Mesodermal cell (in vitro differentiated cells): ENCODE measurements around the gene CRYGD.
"Not testable (repeated sequence)": the region's sequence is repeated elsewhere in the genome, so short reads cannot be mapped to it uniquely, and the experiment has no call there.

Source experiments
- H3K27ac ChIP-seq: 2 replicates; pipeline ENCODE4 v1.7.0; 2013; ENCODE audit warnings: mild to moderate bottlenecking, low read depth, low read length, moderate library complexity; ENCODE audit not compliant: severe bottlenecking
- H3K36me3 ChIP-seq: 2 replicates; pipeline ENCODE4 v1.7.1; 2013; ENCODE audit warnings: mild to moderate bottlenecking, low read length, moderate library complexity; ENCODE audit not compliant: control insufficient read depth, insufficient read depth
- H3K4me1 ChIP-seq: one replicate; pipeline ENCODE4 v1.7.1; 2013; ENCODE audit warnings: mild to moderate bottlenecking, low read length; ENCODE audit not compliant: insufficient read depth, control insufficient read depth, poor library complexity, severe bottlenecking
- H3K4me3 ChIP-seq: 2 replicates; pipeline ENCODE4 v1.7.0; 2013; ENCODE audit warnings: low read length, control low read depth, mild to moderate bottlenecking; ENCODE audit not compliant: insufficient read depth, poor library complexity, severe bottlenecking; ENCODE audit errors: extremely low read depth
- H3K9me3 ChIP-seq: 2 replicates; pipeline ENCODE4 v1.7.1; 2013; ENCODE audit warnings: mild to moderate bottlenecking, low read length, moderate library complexity; ENCODE audit not compliant: control insufficient read depth
- WGBS, 2 experiments: methylation state at CpG; one replicate each; pipeline ENCODE4 v1.1.5; 2013; ENCODE audit warnings: missing lambda C conversion rate in 2 of 2; ENCODE audit not compliant: insufficient coverage in 2 of 2; 5-methylcytosine and 5-hydroxymethylcytosine counted together

The CRYGD gene

DNA sequence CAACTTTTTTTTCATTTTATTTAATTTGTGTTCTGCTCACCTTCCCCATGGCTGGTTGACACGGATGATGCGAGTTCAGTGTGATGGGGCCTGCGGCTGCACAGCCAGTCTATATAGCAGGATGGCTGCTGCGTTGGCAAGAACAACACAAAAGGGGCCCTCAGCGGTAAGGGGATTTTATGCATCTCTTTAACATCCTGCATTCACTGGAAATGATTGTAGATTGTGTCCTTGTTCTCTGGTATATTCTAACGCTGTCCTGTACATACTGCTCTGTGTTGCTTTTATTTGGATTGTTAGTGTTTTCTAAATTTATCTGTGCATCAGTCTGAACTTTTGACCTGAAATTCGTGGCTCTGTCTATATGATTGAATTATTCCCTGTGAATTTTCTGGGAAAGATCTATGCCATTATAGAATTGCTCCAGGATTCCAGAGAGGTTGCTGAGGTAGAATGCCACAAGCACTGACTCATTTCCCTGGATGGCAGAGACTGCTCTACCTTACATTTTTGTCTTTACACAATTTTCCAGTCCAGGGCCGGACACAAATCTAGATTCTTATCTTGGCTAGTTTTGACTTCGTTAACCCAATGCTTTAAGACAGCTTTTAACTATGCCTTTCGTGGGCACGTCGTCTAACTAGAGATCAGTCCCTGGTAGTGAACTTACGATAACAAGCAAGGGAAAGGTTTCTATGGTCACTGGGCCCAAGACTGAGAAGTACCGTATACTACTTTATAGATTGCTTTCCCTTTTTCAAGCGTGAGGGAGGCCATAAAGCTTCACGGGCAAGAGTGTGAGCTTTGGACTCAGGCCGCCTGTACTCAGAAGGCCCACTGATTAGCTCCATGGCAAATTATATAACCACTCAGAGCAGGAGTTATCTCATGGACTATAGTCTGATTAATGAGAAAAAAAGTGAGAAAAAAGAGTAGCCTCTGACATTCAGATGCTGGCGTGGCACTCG is 5.7 kb upstream of the CRYGD start, which contains the start of gene CRYGC:
CRYGC (minus strand) TSS at position 85 of the 968 bp plus-strand sequence; CDS start at position 49, 36 bp downstream.
- Histone ChIP-seq H3K27ac (no peak within 1 kb of the TSS), H3K36me3 (no peaks in the 10 kb centered on the region), H3K4me3 (no peak within 1 kb of the TSS), H3K4me1 (no peaks in the 10 kb centered on the region), H3K9me3 (no peaks in the 10 kb centered on the region)
- 92 to 93% methylated on average over 12 to 16 of the region's 19 CpGs for WGBS, 2 experiments

DNA sequence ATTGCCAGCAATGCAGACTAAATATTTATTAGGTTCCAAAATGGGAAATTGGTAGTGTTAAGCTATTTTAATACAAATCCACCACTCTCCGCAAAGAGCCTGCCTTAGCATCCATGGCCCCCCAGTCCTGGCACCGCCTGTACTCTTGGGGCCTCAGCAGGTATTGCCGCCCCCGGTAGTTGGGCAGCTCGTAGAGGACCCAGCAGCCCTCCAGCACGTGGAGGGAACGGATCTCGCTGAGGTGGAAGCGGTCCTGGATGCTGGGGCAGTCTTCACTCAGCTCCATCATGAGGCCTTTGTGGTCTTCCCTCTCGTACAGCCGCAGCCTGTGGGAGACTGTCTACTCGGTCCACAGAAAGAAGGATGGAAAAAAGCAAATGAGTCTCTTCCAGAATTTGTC is 3.8 kb upstream of the CRYGD start:
- no peak overlapping the region for H3K27ac ChIP-seq
- no peaks in the 10 kb centered on the region for H3K36me3 ChIP-seq
- no peaks in the 10 kb centered on the region for H3K9me3 ChIP-seq
- no peak overlapping the region for H3K4me3 ChIP-seq
- WGBS, 2 experiments = 88 to 96% methylated on average over 9 to 10 of the region's 12 CpGs
- H3K4me1 ChIP-seq = no peaks in the 10 kb centered on the region

DNA sequence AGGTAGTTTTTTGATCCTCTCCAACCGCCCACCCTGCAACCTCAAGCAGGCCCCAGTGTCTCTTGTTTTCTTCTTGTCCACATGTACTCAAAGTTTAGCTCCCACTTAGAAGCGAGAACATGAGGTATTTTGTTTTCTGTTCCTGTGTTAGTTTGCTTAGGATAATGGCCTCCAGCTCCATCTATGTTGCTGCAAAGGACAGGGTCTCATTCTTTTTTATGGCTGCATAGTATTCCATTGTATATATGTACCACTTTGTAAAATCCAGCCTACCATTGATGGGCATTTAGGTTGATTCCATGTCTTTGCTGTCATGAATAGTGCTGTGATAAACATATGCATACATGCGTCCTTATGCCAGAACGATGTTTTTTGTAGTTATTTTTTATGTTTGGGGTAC is 2.8 kb upstream of the CRYGD start:
- Histone ChIP-seq H3K4me1 (no peaks in the 10 kb centered on the region), H3K9me3 (no peaks in the 10 kb centered on the region), H3K36me3 (no peaks in the 10 kb centered on the region), H3K4me3 (no peak overlapping the region), H3K27ac (no peak overlapping the region)
- no CpG with 5 or more reads among the region's 4 CpGs for WGBS, 2 experiments

DNA sequence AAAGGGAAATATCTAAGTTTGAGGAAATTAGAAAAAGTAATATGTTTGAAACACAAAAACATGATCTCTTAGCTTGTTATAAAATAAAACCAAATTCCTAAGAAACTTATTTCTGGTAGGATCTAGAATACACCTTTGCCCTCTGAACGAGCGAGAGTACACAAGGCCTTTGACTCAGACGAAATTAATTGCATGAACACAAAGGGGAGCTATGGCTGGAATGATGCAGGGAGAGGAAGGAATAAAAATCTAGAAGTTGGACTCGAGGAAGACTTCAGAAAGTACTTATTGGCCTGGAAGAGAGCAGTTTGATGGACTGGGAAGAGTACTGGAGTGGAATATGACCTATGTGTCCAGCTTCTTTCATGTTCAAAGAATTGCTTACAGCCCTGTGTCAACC is 927 bp upstream of the CRYGD start:
- 81 to 88% methylated on average over 1 to 4 of the region's 4 CpGs for WGBS, 2 experiments
- Histone ChIP-seq H3K4me1 (no peaks in the 10 kb centered on the region), H3K36me3 (no peaks in the 10 kb centered on the region), H3K27ac (no peak overlapping the region), H3K4me3 (no peak overlapping the region), H3K9me3 (no peaks in the 10 kb centered on the region)

DNA sequence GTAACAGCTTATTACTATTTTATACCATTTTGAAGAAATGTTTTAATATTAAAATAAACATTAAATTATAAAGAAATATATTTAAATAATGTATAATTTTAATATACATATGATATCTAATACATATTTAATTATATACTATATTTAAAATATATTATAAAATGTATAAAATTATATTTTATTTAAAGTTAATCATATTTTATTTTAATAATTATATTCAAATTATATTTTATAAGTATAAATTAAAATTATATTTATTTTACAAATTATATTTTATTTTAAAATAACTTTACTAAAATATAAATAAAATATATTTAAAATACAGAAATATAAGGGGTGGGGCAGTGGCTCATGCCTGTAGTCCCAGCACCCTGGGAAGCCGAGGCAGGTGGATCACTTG is 2.1 kb downstream of the CRYGD start:
- Histone ChIP-seq H3K27ac (no peak overlapping the region), H3K36me3 (no peaks in the 10 kb centered on the region), H3K4me1 (no peaks in the 10 kb centered on the region), H3K9me3 (no peaks in the 10 kb centered on the region), H3K4me3 (no peak overlapping the region)
- 90% methylated on average over 1 of the region's 1 CpG; no CpG with 5 or more reads in 1 of the 2 experiments for WGBS, 2 experiments

DNA sequence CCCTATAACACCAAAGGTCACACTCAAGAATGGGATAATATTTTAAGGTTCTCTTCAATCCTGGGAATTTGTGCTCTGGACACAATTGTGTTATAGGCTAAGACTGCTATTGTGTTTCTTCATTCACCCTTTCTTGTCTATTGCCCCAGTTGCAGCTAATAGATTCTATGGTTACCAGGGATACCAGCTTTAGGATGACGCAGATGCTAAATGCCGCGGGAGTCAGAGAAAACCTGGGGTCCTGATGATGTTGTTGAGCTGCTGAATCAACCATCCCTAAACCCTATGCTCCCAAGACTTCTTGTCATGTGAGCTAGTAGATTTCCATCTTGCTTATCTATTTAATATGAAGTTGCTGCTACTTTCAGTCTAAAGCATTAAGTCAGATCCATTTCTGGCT is 5.4 kb downstream of the CRYGD start:
- Histone ChIP-seq H3K4me1 (no peaks in the 10 kb centered on the region), H3K4me3 (no peak overlapping the region), H3K27ac (no peak overlapping the region), H3K36me3 (no peaks in the 10 kb centered on the region), H3K9me3 (no peaks in the 10 kb centered on the region)
- 100% methylated on average over 2 of the region's 3 CpGs; no CpG with 5 or more reads in 1 of the 2 experiments for WGBS, 2 experiments

DNA sequence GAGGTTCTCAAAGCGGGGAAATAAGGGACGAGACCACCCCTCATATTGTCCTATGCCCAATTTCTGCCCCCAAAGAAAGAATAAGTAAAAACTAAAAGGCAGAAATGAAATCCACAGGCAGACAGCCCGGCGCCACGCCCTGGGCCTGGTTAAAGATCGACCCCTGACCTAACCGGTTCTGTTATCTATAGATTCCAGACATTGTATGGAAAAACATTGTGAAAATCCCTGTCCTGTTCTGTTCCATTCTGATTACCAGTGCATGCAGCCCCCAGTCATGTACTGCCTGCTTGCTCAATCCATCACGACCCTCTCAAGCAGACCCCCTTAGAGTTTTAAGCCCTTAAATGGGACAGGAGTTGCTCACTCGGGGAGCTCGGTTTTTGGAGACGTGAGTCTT is 6.9 kb downstream of the CRYGD start:
- H3K4me1 ChIP-seq, H3K4me3 ChIP-seq, H3K9me3 ChIP-seq, H3K36me3 ChIP-seq, H3K27ac ChIP-seq: not testable (repeated sequence)
- WGBS, 2 experiments = 90 to 100% methylated on average over 5 to 7 of the region's 11 CpGs

DNA sequence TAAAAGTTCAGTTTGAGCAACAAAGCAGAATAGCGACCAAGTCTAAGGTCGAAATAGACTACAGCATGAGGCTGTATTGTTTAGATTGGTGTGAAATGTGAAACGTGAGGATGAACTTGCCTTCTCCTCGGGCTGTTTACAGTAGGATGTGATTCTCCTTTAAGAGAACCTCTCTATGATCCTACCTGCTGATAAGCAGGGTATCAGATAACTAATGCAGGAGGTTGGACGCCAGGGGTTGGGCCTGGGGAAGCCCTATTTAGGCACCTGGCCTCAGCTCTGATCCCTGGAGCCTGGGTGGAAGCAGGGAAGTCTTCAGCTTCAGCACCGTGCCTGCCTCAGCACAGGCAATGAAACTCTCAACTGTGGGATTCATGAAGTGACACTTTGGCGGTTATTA is 11.4 kb downstream of the CRYGD start:
- Histone ChIP-seq H3K4me3 (no peak overlapping the region), H3K9me3 (no peaks in the 10 kb centered on the region), H3K4me1 (no peaks in the 10 kb centered on the region), H3K27ac (no peak overlapping the region), H3K36me3 (no peaks in the 10 kb centered on the region)
- 8 to 25% methylated on average over 5 of the region's 7 CpGs for WGBS, 2 experiments

DNA sequence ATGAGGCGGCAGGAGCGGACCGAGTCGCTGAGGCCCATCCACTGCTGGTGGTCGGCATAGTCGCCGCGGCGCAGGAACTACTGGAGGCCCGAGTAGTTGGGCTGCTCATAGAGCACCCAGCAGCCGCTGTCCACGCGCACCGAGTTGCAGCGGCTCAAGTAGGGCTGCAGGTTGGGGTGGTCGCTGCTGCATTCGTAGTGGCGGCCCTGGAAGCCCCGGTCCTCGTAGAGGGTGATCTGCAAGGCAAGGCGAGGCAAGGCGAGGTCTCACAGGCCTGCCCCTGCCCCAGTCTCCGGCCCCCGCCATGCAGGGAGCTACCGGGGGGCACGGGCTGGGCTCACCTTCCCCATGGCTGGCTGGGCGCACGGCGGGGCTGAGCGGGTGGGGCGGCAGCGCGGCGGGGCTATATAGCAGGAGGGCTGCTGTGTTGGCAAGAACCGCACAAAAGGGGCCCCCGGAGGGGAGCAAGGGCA is 12.0 kb downstream of the CRYGD start:
- WGBS, 2 experiments = 24% methylated on average over 12 to 18 of the region's 36 CpGs

DNA sequence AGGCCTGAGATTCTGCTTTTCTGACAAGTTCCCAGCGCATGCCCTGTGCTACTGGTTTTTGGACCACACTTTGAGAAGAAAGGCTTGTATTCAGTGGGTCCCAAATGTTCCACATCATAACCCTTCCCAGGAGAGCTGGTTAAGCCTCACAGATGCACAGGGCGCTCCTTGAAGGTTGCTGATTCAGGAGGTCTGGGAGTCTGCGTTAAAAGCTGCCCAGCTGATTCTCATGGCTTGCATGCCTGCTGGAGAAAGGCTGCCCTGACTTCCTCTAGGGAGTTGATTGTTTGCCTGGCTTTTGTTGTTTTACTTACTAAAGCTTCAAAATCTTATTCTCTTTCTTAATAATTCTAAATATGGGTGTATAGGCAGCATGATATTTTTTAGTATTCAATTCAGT is 20.7 kb downstream of the CRYGD start:
- no peaks in the 10 kb centered on the region for H3K36me3 ChIP-seq
- no peak overlapping the region for H3K4me3 ChIP-seq
- H3K9me3 ChIP-seq = no peaks in the 10 kb centered on the region
- H3K4me1 ChIP-seq = no peaks in the 10 kb centered on the region
- 74 to 88% methylated on average over 1 to 3 of the region's 3 CpGs for WGBS, 2 experiments
- H3K27ac ChIP-seq = no peak overlapping the region

More for the DNA sequence above, 12.0 kb downstream of the CRYGD start:
- peak overlapping the region; percentile 19 for H3K4me3 ChIP-seq
- not testable (repeated sequence) for H3K4me1 ChIP-seq, H3K36me3 ChIP-seq, H3K9me3 ChIP-seq, H3K27ac ChIP-seq
